NB4 (cell line): Measurements from ENCODE around the gene LMTK3.
"Not testable (repeated sequence)": the region's sequence is repeated elsewhere in the genome, so short reads cannot be mapped to it uniquely, and the experiment has no call there.

Experiments
- DNase-seq: peaks from one replicate; pipeline ENCODE4 v3.0.0; 2010; ENCODE audit warnings: low read depth
- H3K4me3 ChIP-seq: one replicate; pipeline ENCODE4 v1.5.1; 2011; ENCODE audit warnings: mild to moderate bottlenecking, low read depth, low read length, moderate library complexity
- CTCF ChIP-seq: IDR thresholded peaks from one replicate; pipeline ENCODE4 v1.5.1; 2012; ENCODE audit warnings: low read depth, low read length
- MAX ChIP-seq: IDR thresholded peaks from 2 replicates; pipeline ENCODE4 v1.6.1; 2011; ENCODE audit warnings: low read depth, low read length
- MYC ChIP-seq: IDR thresholded peaks from 2 replicates; pipeline ENCODE4 v1.6.1; 2011; ENCODE audit warnings: low read depth, low read length
- POLR2A ChIP-seq: IDR thresholded peaks from 2 replicates; pipeline ENCODE4 v1.6.1; 2011; ENCODE audit warnings: mild to moderate bottlenecking; ENCODE audit not compliant: insufficient read length; ENCODE audit errors: extremely low read depth

The LMTK3 gene

GRCh38 chr19:48493718-48494401, 17.8 kb downstream of the LMTK3 start:
- H3K4me3 ChIP-seq, result peak overlapping the region; percentile 38
- no peak for TF ChIP-seq MAX
- no peak for TF ChIP-seq MYC
- TF ChIP-seq POLR2A, result no peak
- TF ChIP-seq CTCF, result no peak
- DNase-seq, result no peak

- DNase-seq, result peak; percentile 96
- TF ChIP-seq MAX (no peak), CTCF (no peak)
- H3K4me3 ChIP-seq, result peak overlapping the region; percentile 38
Observed at GRCh38 chr19:48492925-48493717, 18.5 kb downstream of the LMTK3 start.

GRCh38 chr19:48491793-48492123, 19.9 kb downstream of the LMTK3 start:
- DNase-seq, result no peak
- TF ChIP-seq MYC (no peak), CTCF (no peak), POLR2A (no peak), MAX (no peak)

GRCh38 chr19:48490981-48491792, 20.4 kb downstream of the LMTK3 start:
- TF ChIP-seq POLR2A (no peak), CTCF (no peak), MYC (peak; percentile 31; the same call in 1 of the 2 replicates), MAX (peak; percentile 37; the same call in 1 of the 2 replicates)
- no peak overlapping the region for H3K4me3 ChIP-seq
- peak; percentile 87 for DNase-seq

More at GRCh38 chr19:48491793-48492123, 19.9 kb downstream of the LMTK3 start:
- H3K4me3 ChIP-seq, result no peak overlapping the region

- peak; percentile 94 for DNase-seq
- TF ChIP-seq MYC, result peak; percentile 80
- no peak for TF ChIP-seq POLR2A
- peak; percentile 88 for TF ChIP-seq MAX
- TF ChIP-seq CTCF, result peak; percentile 100
Observed at GRCh38 chr19:48489608-48490216, 21.9 kb downstream of the LMTK3 start.

GRCh38 chr19:48488478-48488877, 23.2 kb downstream of the LMTK3 start:
- DNase-seq, H3K4me3 ChIP-seq: not testable (repeated sequence)

More at GRCh38 chr19:48489608-48490216, 21.9 kb downstream of the LMTK3 start:
- H3K4me3 ChIP-seq, result no peak overlapping the region
